Stomach (tissue), 9 donors: Measurements from ENCODE around the gene SPACA1. TPM values are rescaled to one million over a fixed set of nuclear protein-coding genes. Genes with fewer than 3 reads are reported as not detected.

Experiments
- DNase-seq, 2 donors: peaks; one replicate each; pipeline versions ENCODE4 v3.0.0 to v3.0.0-alpha.2; 2013 to 2019
- H3K27ac ChIP-seq, 5 donors: fragments of 200-600 bp in 4 of 5; sonication (generic) in 4 of 5; one replicate each; pipeline ENCODE4 v1.5.1; 2013 to 2019; ENCODE audit warnings: mild to moderate bottlenecking in 1 of 5, moderate library complexity in 1 of 5
- H3K27me3 ChIP-seq, 3 donors: fragments of 200-600 bp; sonication (generic); one replicate each; pipeline ENCODE4 v1.5.1; 2017 to 2019; ENCODE audit warnings: mixed run types in 1 of 3
- H3K36me3 ChIP-seq, 4 donors: fragments of 200-600 bp; sonication (generic); 1 replicate in 3 of 4; 2 replicates in 1 of 4; pipeline ENCODE4 v1.5.1; 2016 to 2019
- H3K4me1 ChIP-seq, 4 donors: fragments of 200-600 bp; sonication (generic); one replicate each; pipeline ENCODE4 v1.5.1; 2016 to 2019
- H3K4me3 ChIP-seq, 4 donors: fragments of 200-600 bp; sonication (generic) in 3 of 4; one replicate each; pipeline ENCODE4 v1.5.1; 2016 to 2019; ENCODE audit warnings: mild to moderate bottlenecking in 1 of 4
- H3K9me3 ChIP-seq, 4 donors: fragments of 200-600 bp; sonication (generic); one replicate each; pipeline ENCODE4 v1.5.1; 2016 to 2019
- CTCF ChIP-seq, 7 experiments: fragments of 450-650 bp in 4 of 7; fragments of 200-600 bp in 3 of 7; sonication (generic) in 3 of 7; IDR thresholded peaks; one replicate each; pipeline ENCODE4 v1.5.1; 2016 to 2019; ENCODE audit warnings: antibody characterized with exemption in 7 of 7, control low read depth in 2 of 7, mild to moderate bottlenecking in 1 of 7
- EP300 ChIP-seq: sonication (generic); formaldehyde crosslinking; IDR thresholded peaks from one replicate; pipeline ENCODE4 v1.6.1; 2017; ENCODE audit warnings: antibody characterized with exemption
- POLR2A ChIP-seq, 4 donors: fragments of 450-650 bp; IDR thresholded peaks; one replicate each; pipeline ENCODE4 v1.6.1; 2016; ENCODE audit warnings: antibody characterized with exemption in 4 of 4, control low read depth in 2 of 4, mild to moderate bottlenecking in 1 of 4, moderate library complexity in 1 of 4
- POLR2AphosphoS5 ChIP-seq, 3 donors: sonication (generic); formaldehyde crosslinking; IDR thresholded peaks; one replicate each; pipeline ENCODE4 v1.6.1; 2016; ENCODE audit warnings: antibody characterized with exemption in 3 of 3
- WGBS, 5 donors: extraction: QIAGEN DNeasy Blood & Tissue Kit in 3 of 5; methylation state at CpG; one replicate each; pipeline versions ENCODE4 v1.1.5 to v1.1.7; 2013 to 2018; 5-methylcytosine and 5-hydroxymethylcytosine counted together
- intact Hi-C: fragments of 100-400 bp; cut with DNase I; formaldehyde crosslinking; loops from one replicate; pipeline ENCODE4 v1.15.1; 2023; ENCODE audit warnings: low total_unique reads
- polyA plus RNA-seq, 3 donors: library from polyadenylated mRNA; stranded (reverse); fragments of 200-250 nt; gene quantifications; one replicate each; pipeline ENCODE4 v1.2.3, GENCODE V29; 2013
- total RNA-seq, 5 donors: library from RNA; depleted of rRNA; stranded (reverse); fragments of >200 nt; gene quantifications; one replicate each; pipeline versions ENCODE4 v1.1.0 to v1.2.3, GENCODE V29; 2014 to 2016
- donor health status: healthy with polysubstance abuse.
- donor health status: Bipolar disorder and iron deficiency.
- donor health status: healthy.

The SPACA1 gene
- total and polyA plus RNA-seq, 8 donors, result not detected

GRCh38 chr6:88077305-88077704 is 29.7 kb downstream of the SPACA1 start:
- intact Hi-C loops, result no loop called here
- Histone ChIP-seq H3K27me3 (peaks cover 0 to 8% (median 0%) of the 10 kb centered on the region in 3 donors), H3K4me3 (no peak overlapping the region), H3K27ac (no peak overlapping the region), H3K4me1 (no peaks in the 10 kb centered on the region), H3K9me3 (no peaks in the 10 kb centered on the region), H3K36me3 (no peaks in the 10 kb centered on the region)
- 71 to 84% (median 74%) methylated on average over 3 of the region's 3 CpGs for WGBS, 5 donors
- no peak for DNase-seq
- TF ChIP-seq CTCF (IDR thresholded peaks at IDR 0.05) (no peak), POLR2AphosphoS5 (IDR thresholded peaks at IDR 0.05) (no peak), EP300 (no peak), POLR2A (IDR thresholded peaks at IDR 0.05) (no peak)

- no peak overlapping the region for H3K4me3 ChIP-seq
- no peaks in the 10 kb centered on the region for H3K27me3 ChIP-seq
- TF ChIP-seq EP300 (no peak), CTCF (IDR thresholded peaks at IDR 0.05) (no peak), POLR2AphosphoS5 (IDR thresholded peaks at IDR 0.05) (no peak), POLR2A (IDR thresholded peaks at IDR 0.05) (no peak)
- no peaks in the 10 kb centered on the region for H3K36me3 ChIP-seq
- H3K27ac ChIP-seq, result no peak overlapping the region
- 84 to 96% (median 92%) methylated on average over 2 of the region's 2 CpGs for WGBS, 5 donors
- no peaks in the 10 kb centered on the region for H3K4me1 ChIP-seq
- intact Hi-C loops, result no loop called here
- no peak for DNase-seq
- peaks cover 0 to 8% (median 2%) of the 10 kb centered on the region in 4 donors for H3K9me3 ChIP-seq
These were observed 39.2 kb downstream of the SPACA1 start for GRCh38 chr6:88086792-88087191.

GRCh38 chr6:88089708-88090107 is 42.1 kb downstream of the SPACA1 start:
- H3K4me1 ChIP-seq, result no peaks in the 10 kb centered on the region
- no peaks in the 10 kb centered on the region for H3K9me3 ChIP-seq
- no peak overlapping the region for H3K4me3 ChIP-seq
- H3K27me3 ChIP-seq, result no peaks in the 10 kb centered on the region
- 36 to 53% (median 51%) methylated on average over 2 of the region's 2 CpGs for WGBS, 5 donors
- no peak for TF ChIP-seq EP300
- TF ChIP-seq CTCF (IDR thresholded peaks at IDR 0.05), result no peak
- no peak for TF ChIP-seq POLR2A (IDR thresholded peaks at IDR 0.05)
- TF ChIP-seq POLR2AphosphoS5 (IDR thresholded peaks at IDR 0.05), result no peak
- no peak for DNase-seq
- no peak overlapping the region for H3K27ac ChIP-seq
- no peaks in the 10 kb centered on the region for H3K36me3 ChIP-seq
- intact Hi-C loops, result no loop called here

- H3K36me3 ChIP-seq, result no peaks in the 10 kb centered on the region
- no peak overlapping the region for H3K27ac ChIP-seq
- 67 to 81% (median 76%) methylated on average over 7 of the region's 7 CpGs for WGBS, 5 donors
- DNase-seq, result no peak
- no peaks in the 10 kb centered on the region for H3K27me3 ChIP-seq
- H3K4me1 ChIP-seq, result no peaks in the 10 kb centered on the region
- no peak for TF ChIP-seq POLR2AphosphoS5 (IDR thresholded peaks at IDR 0.05)
- TF ChIP-seq EP300, result no peak
- no peak for TF ChIP-seq CTCF (IDR thresholded peaks at IDR 0.05)
- TF ChIP-seq POLR2A (IDR thresholded peaks at IDR 0.05), result no peak
- no peaks in the 10 kb centered on the region for H3K9me3 ChIP-seq
- intact Hi-C loops, result no loop called here
- no peak overlapping the region for H3K4me3 ChIP-seq
These were observed 58.2 kb downstream of the SPACA1 start for GRCh38 chr6:88105741-88106340.
